ENCODE data around the gene AKAP1.

AKAP1 gene

DNA sequence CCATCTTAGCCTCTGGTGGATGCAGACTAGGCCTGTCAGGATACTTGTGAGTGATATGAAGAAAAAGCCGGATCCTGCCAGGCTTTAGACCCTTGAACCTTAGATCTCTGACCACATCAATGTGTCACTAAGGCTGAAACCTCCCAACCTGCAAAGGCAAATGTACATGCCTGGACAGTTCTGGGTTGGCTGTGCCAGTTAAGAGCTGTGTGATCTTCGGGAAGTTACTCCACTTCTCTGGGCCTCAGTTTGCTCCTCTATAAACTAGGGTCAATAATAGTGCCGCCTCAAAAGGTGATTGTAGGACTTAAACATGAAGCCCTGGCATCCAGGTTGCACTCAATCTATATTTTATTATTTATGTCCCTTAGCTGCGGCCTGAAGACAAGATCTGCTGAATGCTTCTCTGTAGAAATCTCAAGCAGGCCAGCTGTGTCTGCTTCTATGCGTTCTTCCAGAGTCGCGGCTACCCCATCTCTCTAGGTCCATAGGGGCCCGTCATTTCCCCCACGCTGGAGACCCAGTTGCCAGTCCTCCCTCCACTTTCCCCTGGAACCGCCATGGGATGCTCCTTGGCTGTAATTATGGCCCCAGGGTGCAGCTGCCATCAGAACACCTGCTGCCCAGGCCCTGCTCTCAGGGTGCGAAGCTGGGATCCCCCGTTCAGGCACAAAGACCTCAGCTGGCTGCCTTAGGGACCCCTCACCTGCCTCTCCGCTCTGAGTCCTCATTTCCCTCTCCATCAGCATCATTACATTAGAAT is 50.2 kb downstream of the AKAP1 start:
- no peak for TF ChIP-seq ZFX (IDR thresholded peaks at IDR 0.05)
- TF ChIP-seq, protein P1, sequence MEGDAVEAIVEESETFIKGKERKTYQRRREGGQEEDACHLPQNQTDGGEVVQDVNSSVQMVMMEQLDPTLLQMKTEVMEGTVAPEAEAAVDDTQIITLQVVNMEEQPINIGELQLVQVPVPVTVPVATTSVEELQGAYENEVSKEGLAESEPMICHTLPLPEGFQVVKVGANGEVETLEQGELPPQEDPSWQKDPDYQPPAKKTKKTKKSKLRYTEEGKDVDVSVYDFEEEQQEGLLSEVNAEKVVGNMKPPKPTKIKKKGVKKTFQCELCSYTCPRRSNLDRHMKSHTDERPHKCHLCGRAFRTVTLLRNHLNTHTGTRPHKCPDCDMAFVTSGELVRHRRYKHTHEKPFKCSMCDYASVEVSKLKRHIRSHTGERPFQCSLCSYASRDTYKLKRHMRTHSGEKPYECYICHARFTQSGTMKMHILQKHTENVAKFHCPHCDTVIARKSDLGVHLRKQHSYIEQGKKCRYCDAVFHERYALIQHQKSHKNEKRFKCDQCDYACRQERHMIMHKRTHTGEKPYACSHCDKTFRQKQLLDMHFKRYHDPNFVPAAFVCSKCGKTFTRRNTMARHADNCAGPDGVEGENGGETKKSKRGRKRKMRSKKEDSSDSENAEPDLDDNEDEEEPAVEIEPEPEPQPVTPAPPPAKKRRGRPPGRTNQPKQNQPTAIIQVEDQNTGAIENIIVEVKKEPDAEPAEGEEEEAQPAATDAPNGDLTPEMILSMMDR (conservative IDR thresholded peaks at IDR 0.05): no peak
- H3K27ac ChIP-seq: no peak overlapping the region

DNA sequence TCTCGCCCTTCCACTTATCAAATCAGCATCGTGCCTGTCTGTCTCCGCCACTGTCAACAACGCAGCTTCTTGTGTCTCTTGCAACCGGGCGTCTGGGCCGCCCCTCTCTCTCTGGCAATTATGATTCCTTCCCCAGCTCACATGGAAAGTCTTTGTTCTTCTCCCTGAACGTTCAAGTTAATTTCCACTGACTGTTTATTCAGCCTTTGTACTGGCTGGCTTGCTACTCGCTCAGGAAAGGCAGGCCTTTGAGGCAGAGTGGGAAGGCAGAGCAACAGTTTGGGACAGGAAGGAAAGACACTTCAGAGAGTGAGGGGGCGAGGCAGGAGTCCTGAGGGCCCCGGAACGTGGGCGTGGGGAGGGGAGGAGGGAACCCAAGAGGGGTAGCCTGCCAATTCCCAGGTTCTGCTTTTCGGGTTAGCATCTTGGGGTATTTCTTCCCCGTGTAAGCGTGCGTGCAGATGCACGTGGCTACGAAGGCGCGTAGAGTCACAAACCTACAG is 50.8 kb downstream of the AKAP1 start:
- H3K27ac ChIP-seq: no peak overlapping the region
- no peak for TF ChIP-seq ZFX (IDR thresholded peaks at IDR 0.05)
- TF ChIP-seq, protein P1 (conservative IDR thresholded peaks at IDR 0.05): no peak

DNA sequence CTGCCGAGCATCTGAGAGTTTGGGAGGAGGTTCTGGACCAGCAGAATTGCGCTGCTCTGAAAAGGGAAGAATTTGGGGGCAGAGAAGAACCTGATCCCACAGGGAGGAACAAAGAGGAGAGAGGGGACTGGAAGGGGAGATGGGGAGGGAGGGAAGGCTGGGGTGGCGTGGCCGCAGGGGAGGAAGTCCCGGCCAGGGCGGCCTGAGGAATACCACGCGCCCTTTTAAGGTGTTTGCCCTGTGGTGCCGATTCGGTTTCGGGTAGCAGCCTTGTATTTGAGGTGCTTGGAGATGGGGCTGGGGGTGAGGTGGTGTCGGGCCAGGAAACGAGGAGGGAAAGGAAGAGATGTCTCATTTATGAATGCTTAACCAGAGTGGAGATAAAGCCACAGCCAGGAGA is 51.3 kb downstream of the AKAP1 start:
- TF ChIP-seq, protein P1 (conservative IDR thresholded peaks at IDR 0.05): no peak
- no peak for TF ChIP-seq ZFX (IDR thresholded peaks at IDR 0.05)
- H3K27ac ChIP-seq: no peak overlapping the region

DNA sequence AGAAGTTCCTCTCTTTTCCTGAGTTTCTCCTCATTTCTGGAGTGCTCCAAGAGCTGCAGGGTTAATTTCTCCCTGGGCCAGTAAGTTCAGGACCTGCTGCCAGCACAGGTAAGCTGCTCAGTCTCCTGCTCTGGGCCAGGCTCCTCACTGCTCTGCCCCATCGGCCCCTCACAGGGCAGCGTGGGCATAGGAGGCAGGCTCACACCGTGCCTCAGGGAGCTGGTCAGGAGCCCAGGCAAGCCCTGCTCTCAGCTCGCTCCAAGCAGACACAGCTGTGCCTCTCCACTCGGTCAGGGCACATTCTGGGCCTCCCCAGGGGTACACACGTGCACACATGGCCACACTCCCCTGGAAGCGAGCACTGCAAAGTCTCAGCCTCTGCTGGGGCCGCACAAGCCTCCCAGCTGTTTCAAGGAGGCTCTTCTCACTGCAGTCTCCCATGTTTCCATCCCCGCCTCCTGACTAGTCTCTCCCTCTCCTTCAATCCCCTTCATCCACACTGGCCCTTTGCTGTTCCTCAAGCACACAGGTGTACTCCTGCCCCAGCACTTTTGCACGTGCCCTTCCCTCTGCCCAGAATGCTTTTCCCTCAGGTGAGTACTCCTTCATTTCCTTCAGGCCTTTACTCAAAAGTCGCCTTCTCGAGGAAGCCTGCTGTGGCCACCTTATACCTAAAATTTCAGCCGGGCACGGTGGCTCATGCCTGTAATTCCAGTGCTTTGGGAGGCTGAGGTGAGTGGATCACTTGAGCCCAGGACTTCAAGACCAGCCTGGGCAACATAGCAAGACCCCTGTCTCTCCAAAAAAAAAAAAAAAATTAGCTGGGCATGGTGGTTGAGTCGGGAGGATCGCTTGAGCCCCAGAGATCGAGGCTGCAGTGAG is 53.2 kb downstream of the AKAP1 start:
- H3K27ac ChIP-seq: no peak overlapping the region
- no peak for TF ChIP-seq ZFX (IDR thresholded peaks at IDR 0.05)
- TF ChIP-seq, protein P1 (conservative IDR thresholded peaks at IDR 0.05): no peak

DNA sequence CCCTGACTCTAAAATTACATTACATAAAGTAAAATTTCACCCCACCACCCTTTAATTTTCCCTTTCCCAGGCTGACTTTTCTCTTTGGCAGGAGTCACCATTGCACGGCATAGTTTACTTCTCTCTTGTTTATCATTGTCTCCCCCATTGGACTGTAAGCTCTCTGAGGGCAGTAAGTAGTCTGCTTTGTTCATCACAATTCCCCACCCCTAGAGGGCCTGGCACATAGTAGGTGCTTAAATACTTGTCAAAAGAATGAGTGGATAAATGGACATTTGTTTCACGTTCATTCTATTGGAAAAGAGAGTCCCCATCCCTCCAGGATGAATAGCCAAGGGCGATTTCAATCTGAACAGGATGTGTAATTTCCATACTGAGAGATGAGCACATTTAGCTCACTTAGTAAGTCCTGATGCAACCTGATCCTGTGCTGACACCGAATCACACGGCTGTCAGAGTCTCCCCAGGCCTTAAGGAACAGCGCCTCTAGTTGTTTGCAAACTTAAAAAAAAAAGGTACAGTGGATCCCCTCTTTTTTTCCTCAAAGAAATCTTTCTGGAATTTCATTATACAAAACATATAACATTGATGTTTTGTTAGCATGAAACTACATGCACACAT is 54.0 kb downstream of the AKAP1 start:
- no peak overlapping the region for H3K27ac ChIP-seq
- TF ChIP-seq, protein P1 (conservative IDR thresholded peaks at IDR 0.05): no peak
- TF ChIP-seq ZFX (IDR thresholded peaks at IDR 0.05): no peak

DNA sequence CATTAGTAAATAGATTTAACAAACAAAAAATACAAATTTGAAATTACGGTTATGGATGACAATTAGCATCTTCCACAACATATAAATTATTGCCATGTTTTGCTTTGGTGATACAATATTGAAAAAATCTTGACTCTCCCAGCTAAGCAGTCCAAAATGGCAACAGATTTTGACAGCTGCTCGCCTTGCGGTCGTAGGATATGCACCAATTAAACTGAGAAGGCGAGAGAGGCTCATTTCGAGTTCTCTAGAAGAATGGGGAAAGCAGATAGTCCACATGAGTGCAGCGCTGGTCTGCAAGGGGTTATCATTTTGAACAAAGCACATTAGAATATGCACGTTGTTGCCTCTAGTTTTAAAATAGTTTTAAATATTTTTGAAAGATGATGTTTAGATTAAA is 55.3 kb downstream of the AKAP1 start:
- H3K27ac ChIP-seq: no peak overlapping the region
- no peak for TF ChIP-seq ZFX (IDR thresholded peaks at IDR 0.05)
- TF ChIP-seq, protein P1 (conservative IDR thresholded peaks at IDR 0.05): no peak
